Left renal pelvis (tissue), 4 donors: Measurements from ENCODE around the gene RABGAP1L. TPM values are rescaled to one million over a fixed set of nuclear protein-coding genes. Genes with fewer than 3 reads are reported as not detected.
"Not testable (repeated sequence)": the region's sequence is repeated elsewhere in the genome, so short reads cannot be mapped to it uniquely, and the experiment has no call there.

Experiments used
- DNase-seq, 4 donors: peaks; one replicate each; pipeline ENCODE4 v3.0.0-alpha.2; 2013; ENCODE audit warnings: low read depth in 4 of 4, low spot score in 3 of 4
- polyA plus RNA-seq, 4 donors: library from polyadenylated mRNA; unstranded; fragments of 120-200 nt; gene quantifications; one replicate each; pipeline ENCODE4 v1.2.1, GENCODE V29; 2013; ENCODE audit not compliant: insufficient read length in 4 of 4

RABGAP1L gene
- polyA plus RNA-seq, 4 donors = 23.9 to 32.5 (median 28.4) TPM

GRCh38 chr1:174836543-174836942 lies 677.2 kb downstream of the RABGAP1L start:
- no peak for DNase-seq

GRCh38 chr1:174837386-174837785 lies 678.1 kb downstream of the RABGAP1L start:
- DNase-seq = no peak

DNA sequence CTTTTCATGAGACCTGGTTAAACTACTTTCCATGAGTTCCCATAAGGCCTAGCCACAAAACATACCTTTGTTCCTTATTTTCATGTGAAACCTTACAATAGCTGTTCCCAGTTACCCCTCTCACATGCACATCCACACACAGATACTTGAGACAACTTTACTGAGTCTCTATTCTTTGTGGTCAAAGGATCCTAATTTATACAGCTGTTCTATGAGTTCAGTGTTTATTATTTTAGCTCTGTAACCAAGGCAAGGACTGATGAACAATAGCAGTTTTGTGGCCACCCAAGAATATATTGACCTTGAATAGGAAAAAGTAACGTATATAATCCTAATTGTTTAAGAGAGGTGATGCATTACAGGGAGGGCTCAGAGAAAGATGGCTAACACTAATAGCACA lies 679.9 kb downstream of the RABGAP1L start:
- DNase-seq = no peak

DNA sequence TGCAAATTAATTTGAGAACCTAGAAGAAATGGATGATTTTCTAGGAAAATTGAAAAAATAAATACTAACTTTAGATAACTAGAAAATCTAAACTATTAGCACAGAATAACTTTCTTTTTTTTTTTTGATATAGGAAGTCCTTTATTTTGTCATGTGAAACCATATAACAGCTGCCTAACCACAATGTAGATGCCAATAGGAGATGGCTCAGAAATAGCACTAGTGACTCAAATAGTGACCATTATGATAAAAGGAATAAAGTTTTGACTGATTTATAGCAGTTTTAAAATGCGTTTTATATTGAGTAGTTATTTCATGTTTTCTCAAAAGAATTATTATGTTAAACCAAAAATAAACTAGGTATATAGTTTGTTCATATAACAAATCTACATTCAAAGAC lies 682.4 kb downstream of the RABGAP1L start:
- DNase-seq = no peak

- not testable (repeated sequence) for DNase-seq
These were observed 689.6 kb downstream of the RABGAP1L start for GRCh38 chr1:174848593-174849560.

GRCh38 chr1:174850726-174851125 lies 691.4 kb downstream of the RABGAP1L start:
- no peak for DNase-seq

- no peak for DNase-seq
These were observed 699.0 kb downstream of the RABGAP1L start for GRCh38 chr1:174858301-174858700.

DNA sequence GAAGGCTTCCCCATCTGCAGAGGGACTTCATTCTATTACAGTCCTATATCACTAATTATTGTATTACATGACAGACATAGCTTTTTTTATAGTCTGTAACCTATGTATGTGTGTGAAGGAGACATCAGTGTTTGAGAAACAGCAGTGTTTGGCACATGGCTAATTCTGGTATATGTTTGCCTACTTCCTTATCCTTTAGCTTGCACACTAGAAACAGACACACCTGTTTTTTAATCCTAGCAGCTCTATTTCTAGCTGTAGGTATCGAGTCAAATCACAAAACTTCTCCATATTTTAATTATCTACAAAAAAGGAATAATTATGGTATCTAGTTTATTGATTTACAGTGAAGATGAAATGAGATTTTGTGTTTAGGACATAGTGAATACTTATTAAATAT lies 711.0 kb downstream of the RABGAP1L start:
- no peak for DNase-seq

DNA sequence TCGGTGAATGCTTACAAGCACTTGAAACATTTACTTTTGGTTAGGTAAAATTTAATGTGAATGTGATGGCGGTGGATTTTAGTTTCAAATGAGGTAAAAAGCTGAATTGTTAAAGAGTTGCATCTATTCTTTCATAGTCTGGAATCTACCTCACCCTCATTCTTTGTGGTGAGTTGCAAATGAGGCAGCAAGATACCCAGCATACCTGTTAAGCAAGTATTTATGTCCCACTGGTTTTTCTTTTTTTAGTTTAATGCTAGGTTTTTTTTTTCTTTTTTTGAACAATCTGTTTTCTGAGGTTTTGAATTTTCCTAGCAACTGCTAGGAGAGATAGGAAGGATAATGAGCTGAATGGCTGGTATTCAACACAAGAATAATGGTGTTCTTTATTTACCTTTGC lies 712.6 kb downstream of the RABGAP1L start:
- no peak for DNase-seq

GRCh38 chr1:174872615-174873058 lies 713.3 kb downstream of the RABGAP1L start:
- DNase-seq = no peak

DNA sequence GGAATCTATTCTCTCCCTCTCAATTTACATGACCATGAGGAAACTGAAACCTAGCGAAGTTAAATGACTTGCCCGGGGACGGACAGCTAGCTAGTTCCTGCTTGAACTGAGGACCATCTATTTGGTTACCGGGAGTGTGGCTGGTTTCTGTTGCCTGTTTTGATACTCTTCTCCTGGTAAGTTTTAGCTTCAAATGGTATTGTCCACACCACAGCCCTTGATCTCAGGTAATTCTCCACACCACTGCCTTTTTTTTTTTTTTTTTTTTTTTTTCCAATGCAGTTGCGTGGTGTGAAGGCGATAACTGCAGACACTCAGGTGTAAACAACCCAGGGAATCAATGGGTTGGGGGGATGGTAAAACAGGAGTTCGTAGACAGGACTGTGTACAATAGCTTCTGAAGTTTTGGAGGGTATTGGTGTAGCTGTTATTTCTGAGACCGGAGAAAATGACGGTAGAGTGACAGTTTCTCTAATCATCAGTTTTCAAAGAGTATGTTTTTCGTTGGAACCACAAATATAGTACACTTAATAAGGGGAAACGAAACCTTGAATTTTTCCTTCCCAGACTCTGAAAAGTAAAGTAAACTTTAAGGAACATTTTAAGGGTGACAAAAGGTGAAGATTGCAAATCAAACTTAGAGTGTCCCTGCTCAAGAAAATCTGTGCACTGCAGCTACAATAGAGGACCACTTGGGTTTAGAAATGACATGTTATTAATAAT lies 715.2 kb downstream of the RABGAP1L start:
- DNase-seq = no peak

DNA sequence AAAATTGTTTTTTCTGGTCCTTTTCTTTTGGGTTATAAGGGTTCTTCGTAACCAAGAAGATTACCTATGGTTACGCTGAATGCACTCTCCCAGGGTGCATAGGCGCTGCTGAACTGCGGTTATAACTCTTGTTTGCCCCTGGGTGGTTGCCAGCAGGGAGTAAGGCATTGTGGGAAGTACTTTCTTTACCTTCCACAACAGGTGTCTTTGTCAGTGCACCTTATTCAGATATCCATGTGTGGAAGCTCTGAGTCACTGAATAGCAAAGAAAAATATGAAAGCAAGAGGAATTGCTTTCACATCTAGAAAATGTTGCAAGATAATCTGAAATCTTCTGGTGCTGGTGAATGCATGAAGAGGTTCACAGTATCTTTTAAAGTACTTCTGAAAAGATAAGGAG lies 716.0 kb downstream of the RABGAP1L start:
- DNase-seq = no peak

DNA sequence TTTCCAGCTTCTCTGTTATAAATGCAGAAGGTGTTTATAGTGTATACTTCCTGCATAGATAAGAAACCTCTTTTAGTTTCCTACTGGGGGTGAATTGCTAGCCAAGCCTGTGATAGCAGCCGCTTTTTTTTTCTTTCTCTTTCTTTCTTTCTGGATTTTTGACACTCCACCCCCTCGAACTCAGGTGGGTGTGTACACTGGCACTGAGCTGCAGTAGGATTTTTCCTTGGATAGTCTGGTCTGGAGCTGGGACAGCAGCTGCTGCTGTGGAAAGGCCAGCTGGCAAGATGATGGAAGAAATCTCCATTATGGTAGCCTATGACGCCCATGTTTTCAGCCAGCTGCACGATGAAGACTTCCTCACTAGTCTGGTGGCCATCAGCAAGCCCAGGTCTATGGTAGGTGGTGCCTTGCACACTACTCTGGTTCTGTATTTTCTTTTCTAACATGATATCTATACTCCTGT lies 717.9 kb downstream of the RABGAP1L start:
- DNase-seq = no peak

DNA sequence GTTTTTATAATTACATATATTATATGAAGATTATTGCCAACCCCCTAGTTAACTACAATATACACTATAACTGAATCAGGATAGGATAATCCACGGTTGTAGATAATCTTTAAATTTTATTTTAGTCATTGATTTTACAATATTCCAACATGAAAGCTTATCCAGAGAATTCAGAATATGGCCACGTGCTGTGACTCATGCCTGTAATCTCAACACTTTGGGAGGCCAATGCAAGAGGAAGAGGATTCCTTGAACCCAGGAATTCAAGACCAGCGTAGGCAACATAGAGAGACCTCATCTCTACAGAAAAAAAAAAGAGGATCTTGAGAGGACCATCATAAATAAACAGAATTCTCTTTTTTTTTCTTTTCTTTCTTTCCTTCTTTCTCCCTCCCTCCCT lies 720.9 kb downstream of the RABGAP1L start:
- DNase-seq = no peak

- no peak for DNase-seq
These were observed 724.1 kb downstream of the RABGAP1L start for GRCh38 chr1:174883409-174883808.

DNA sequence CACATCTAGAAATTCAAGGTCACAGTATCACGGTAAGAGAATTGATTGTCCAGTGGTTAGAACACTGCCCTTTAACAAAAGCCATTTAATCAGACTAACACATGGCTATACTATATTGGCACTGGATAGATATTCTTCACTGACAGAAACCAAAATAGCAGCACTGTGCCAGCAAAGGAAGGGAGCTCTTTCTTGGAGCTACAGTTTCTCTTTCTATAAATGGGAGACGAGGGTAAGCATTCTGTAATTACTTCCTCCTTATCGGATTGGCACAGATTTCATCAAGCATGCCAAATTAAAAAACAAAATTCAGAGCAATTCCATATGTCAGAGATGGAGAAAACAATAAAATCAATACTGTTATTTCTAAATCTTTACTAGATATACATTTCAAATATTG lies 724.7 kb downstream of the RABGAP1L start:
- no peak for DNase-seq

DNA sequence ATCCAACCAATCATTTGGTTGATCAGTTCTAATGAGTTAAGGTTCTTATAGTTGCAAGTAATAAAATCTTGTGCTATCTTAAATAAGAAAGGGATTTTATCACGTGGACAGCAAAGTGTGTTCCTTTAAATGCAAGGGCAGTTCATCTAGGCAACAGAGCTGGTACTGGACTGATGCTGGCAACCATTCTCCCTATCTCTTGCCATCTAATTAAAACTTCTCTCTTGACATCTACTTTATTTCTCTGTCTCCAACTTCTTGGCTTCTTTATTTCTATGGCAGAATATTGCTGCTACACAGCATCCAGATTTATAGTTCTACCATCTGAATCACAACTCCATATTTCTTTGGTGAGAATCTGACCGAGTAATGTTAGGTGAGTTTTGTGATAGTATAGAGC lies 725.2 kb downstream of the RABGAP1L start:
- DNase-seq = no peak

DNA sequence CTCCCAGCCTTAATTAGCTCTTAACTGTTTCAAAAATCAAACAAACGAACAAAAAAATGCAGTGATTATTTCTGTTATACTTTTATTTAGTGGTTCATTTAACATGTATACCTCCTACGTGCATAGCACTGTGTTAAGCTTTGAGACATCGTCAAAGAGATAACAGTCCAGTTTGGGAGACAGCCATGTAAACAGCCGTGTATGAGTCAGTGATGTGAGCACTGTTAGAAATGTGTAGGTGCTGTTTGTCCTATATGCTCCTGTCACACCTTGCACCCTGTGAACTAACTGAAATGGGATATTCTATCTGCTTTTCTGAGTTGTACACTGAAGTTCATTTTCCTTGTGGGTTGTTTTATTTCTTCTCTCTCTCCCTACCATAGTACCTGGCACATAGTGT lies 730.7 kb downstream of the RABGAP1L start:
- no peak for DNase-seq

DNA sequence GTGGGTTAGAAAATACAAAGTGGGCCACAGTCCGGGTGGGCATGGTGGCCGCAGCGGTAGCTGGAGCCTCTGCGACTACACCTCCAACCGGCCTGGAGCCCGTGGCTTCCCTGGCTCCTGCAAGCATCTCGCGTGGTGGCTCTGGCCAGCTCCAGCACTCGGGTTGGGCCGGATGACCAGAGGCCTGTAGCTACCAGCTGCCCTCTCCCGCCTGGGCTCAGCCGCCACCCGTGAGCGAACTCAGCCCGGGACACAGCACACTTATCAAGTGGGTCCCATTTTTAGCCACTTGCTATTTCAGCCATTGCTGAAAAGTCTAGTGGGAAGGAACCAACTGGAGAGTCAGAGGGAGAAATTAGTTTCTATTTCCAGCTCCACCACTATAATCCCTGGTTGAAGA lies 732.7 kb downstream of the RABGAP1L start:
- no peak for DNase-seq

GRCh38 chr1:174894117-174894762 lies 734.9 kb downstream of the RABGAP1L start:
- no peak for DNase-seq

- DNase-seq = not testable (repeated sequence)
These were observed 736.3 kb downstream of the RABGAP1L start for GRCh38 chr1:174895610-174896009.
